HL-60 (cell line): Measurements from ENCODE around the gene SVIL.

Experiments
- DNase-seq, 2 experiments: peaks; one replicate each; pipeline ENCODE4 v3.0.0-alpha.2; 2010 to 2020; ENCODE audit warnings: low read depth in 1 of 2, low spot score in 1 of 2
- H3K27ac ChIP-seq: fragments of 250-450 bp; sonication (Bioruptor Pico); replicated peaks from 2 replicates; pipeline ENCODE4 v1.5.1; 2020; ENCODE audit warnings: mild to moderate bottlenecking, moderate library complexity
- H3K27me3 ChIP-seq: fragments of 250-450 bp; sonication (Bioruptor Pico); 2 replicates; pipeline ENCODE4 v1.5.1; 2021; ENCODE audit warnings: mild to moderate bottlenecking, moderate library complexity; ENCODE audit not compliant: insufficient read depth, poor library complexity, severe bottlenecking
- H3K4me3 ChIP-seq: replicated peaks from 2 replicates; pipeline ENCODE4 v1.5.1; 2011; ENCODE audit warnings: mild to moderate bottlenecking, control low read depth, low read length; ENCODE audit not compliant: insufficient read depth
- CTCF ChIP-seq: IDR thresholded peaks from one replicate; pipeline ENCODE4 v1.5.1; 2011; ENCODE audit warnings: low read length, control low read depth, inconsistent platforms; ENCODE audit not compliant: insufficient read depth
- GABPA ChIP-seq: IDR thresholded peaks from 2 replicates; pipeline ENCODE4 v1.6.1; 2012; ENCODE audit warnings: low read depth
- POLR2AphosphoS5 ChIP-seq: IDR thresholded peaks from 2 replicates; pipeline ENCODE4 v1.6.1; 2012; ENCODE audit warnings: low read depth
- SPI1 ChIP-seq: IDR thresholded peaks from 2 replicates; pipeline ENCODE4 v1.6.1; 2012; ENCODE audit warnings: low read depth, mild to moderate bottlenecking, borderline replicate concordance
- TF ChIP-seq, protein P1 (sequence below): IDR thresholded peaks from 2 replicates; pipeline ENCODE4 v1.6.1; 2012; ENCODE audit warnings: low read depth; ENCODE audit not compliant: insufficient replicate concordance

SVIL gene

DNA sequence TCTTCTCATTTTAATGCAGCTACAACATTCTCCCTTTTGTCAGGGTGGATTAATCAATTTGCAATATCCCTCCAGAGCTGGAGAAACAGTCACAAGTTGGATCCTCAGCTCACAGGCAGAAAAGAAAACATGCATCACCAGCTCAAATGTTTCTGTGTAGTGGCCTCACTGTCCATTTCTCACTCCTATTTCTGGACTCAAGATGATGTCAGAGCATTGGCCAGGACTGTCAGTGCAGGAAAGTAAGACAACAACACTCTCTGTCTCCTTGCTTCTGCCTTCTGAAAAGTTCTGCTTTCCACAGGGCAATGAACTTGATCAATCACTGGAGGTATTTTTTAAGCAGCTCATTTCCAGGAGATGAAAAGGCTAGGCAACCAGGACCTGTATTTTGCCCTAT is 8.2 kb upstream of the SVIL start:
- DNase-seq = no peak
- TF ChIP-seq POLR2AphosphoS5 = no peak
- TF ChIP-seq, protein P1, sequence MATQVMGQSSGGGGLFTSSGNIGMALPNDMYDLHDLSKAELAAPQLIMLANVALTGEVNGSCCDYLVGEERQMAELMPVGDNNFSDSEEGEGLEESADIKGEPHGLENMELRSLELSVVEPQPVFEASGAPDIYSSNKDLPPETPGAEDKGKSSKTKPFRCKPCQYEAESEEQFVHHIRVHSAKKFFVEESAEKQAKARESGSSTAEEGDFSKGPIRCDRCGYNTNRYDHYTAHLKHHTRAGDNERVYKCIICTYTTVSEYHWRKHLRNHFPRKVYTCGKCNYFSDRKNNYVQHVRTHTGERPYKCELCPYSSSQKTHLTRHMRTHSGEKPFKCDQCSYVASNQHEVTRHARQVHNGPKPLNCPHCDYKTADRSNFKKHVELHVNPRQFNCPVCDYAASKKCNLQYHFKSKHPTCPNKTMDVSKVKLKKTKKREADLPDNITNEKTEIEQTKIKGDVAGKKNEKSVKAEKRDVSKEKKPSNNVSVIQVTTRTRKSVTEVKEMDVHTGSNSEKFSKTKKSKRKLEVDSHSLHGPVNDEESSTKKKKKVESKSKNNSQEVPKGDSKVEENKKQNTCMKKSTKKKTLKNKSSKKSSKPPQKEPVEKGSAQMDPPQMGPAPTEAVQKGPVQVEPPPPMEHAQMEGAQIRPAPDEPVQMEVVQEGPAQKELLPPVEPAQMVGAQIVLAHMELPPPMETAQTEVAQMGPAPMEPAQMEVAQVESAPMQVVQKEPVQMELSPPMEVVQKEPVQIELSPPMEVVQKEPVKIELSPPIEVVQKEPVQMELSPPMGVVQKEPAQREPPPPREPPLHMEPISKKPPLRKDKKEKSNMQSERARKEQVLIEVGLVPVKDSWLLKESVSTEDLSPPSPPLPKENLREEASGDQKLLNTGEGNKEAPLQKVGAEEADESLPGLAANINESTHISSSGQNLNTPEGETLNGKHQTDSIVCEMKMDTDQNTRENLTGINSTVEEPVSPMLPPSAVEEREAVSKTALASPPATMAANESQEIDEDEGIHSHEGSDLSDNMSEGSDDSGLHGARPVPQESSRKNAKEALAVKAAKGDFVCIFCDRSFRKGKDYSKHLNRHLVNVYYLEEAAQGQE = no peak
- no peak for TF ChIP-seq SPI1
- TF ChIP-seq GABPA = no peak
- TF ChIP-seq CTCF = no peak
- Histone ChIP-seq H3K27ac (no peak overlapping the region), H3K4me3 (no peak overlapping the region), H3K27me3 (no peaks in the 10 kb centered on the region)

DNA sequence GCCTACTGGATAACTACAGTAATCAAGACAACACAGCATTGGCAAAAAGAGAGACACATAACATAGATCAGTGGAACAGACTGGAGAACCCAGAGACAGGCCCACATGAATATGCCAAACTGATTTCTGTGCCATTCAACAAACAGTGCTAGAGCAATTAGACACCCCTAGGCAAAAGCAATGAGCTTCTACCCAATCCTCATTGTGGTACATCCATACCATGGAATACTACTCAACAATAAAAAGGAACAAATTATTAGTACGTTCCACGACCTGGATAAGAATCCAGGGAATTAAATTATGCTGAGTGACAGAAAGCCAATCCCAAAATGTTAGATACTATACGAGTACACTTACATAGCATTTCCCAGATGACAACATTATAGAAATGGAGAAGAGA is 2.8 kb upstream of the SVIL start:
- no peak for DNase-seq
- Histone ChIP-seq H3K4me3 (no peak overlapping the region), H3K27ac (no peak overlapping the region), H3K27me3 (no peaks in the 10 kb centered on the region)
- no peak for TF ChIP-seq GABPA
- no peak for TF ChIP-seq POLR2AphosphoS5
- TF ChIP-seq CTCF = no peak
- no peak for TF ChIP-seq SPI1
- TF ChIP-seq, protein P1 = no peak

DNA sequence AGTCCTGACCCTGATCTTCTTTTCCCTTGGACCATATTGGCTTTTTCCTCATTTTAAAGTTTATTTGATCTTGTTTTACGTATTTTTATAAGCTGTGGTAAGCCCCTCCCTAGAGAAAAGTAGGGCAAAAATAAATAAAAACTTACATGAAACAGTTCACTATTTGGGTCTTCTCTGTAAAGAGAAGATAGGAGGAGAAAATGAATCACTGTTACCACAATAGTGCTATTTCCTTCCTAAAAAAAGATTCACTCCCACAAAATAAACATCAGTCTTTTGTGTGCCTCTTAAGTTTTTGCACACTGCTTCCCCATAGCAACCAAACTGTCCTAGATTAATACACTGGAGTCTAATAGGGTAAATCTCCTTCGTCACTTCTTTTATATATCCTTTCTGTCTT is 1.4 kb upstream of the SVIL start:
- H3K27ac ChIP-seq = no peak overlapping the region
- TF ChIP-seq CTCF (no peak), POLR2AphosphoS5 (no peak), SPI1 (no peak), GABPA (no peak)
- TF ChIP-seq, protein P1 = no peak
- H3K4me3 ChIP-seq = no peak overlapping the region
- no peaks in the 10 kb centered on the region for H3K27me3 ChIP-seq
- no peak for DNase-seq
